Bronchial epithelial cell (primary cell): ENCODE measurements around the gene ARHGAP25. TPM values are rescaled to one million over a fixed set of nuclear protein-coding genes. Genes with fewer than 3 reads are reported as not detected.

Source experiments
- DNase-seq: peaks from one replicate; pipeline ENCODE4 v3.0.0-alpha.2; 2010; ENCODE audit warnings: low read depth
- FAIRE-seq: peaks from 2 replicates; lab custom pipeline; 2011; peaks lifted over from hg19 to GRCh38; lab: Jason Lieb, UNC
- H3K27me3 ChIP-seq: 2 replicates; pipeline ENCODE4 v1.5.1; 2011; ENCODE audit warnings: low read length; ENCODE audit not compliant: control insufficient read depth, insufficient read depth
- H3K36me3 ChIP-seq: 2 replicates; pipeline ENCODE4 v1.5.1; 2011; ENCODE audit warnings: low read length; ENCODE audit not compliant: control insufficient read depth, insufficient read depth
- H3K4me3 ChIP-seq: 2 replicates; pipeline ENCODE4 v1.5.1; 2011; ENCODE audit warnings: mild to moderate bottlenecking, low read depth, low read length, control low read depth
- total RNA-seq: library from RNA; depleted of rRNA; stranded (reverse); fragments of >200 nt; gene quantifications from 2 replicates; pipeline ENCODE4 v1.2.1, GENCODE V29; 2014
- TF ChIP-seq, protein P1 (sequence below): IDR thresholded peaks from 2 replicates; pipeline ENCODE4 v1.5.1; 2011; ENCODE audit warnings: mild to moderate bottlenecking, moderate library complexity, low read length, control low read depth, inconsistent platforms; ENCODE audit not compliant: insufficient read depth, severe bottlenecking

Gene ARHGAP25
- total RNA-seq, 1 donor from 2014 or later: 0.79 TPM

DNA sequence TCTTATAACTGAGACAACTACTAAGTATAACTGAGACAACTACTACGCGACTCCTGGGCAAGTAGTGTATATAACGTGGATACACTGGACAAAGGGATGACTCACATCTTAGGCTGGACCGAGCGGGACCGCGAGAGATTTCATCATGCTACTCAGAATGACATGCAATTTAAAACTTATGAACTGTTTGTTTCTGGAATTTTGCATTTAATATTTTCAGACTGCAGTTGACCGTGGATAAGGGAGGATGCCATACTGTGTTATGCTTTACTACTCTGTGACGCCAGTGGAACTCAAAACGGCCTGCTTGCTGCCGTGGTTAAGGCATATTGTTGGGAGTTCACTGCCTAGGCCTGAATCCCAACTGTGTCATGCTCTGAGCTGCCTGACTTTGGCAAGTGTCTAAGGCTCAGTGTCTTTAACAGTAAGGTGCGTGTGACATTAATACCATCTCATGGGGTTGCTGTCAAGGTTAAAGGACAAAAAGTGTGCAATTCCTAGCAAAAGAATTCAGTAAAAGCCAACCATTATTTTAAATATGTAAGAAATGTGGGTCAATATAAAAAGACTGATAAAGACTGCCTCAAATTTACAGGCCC lies 72.0 kb downstream of the ARHGAP25 start:
- FAIRE-seq: no peak
- TF ChIP-seq, protein P1, sequence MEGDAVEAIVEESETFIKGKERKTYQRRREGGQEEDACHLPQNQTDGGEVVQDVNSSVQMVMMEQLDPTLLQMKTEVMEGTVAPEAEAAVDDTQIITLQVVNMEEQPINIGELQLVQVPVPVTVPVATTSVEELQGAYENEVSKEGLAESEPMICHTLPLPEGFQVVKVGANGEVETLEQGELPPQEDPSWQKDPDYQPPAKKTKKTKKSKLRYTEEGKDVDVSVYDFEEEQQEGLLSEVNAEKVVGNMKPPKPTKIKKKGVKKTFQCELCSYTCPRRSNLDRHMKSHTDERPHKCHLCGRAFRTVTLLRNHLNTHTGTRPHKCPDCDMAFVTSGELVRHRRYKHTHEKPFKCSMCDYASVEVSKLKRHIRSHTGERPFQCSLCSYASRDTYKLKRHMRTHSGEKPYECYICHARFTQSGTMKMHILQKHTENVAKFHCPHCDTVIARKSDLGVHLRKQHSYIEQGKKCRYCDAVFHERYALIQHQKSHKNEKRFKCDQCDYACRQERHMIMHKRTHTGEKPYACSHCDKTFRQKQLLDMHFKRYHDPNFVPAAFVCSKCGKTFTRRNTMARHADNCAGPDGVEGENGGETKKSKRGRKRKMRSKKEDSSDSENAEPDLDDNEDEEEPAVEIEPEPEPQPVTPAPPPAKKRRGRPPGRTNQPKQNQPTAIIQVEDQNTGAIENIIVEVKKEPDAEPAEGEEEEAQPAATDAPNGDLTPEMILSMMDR: no peak
- Histone ChIP-seq H3K27me3 (no peaks in the 10 kb centered on the region), H3K36me3 (no peaks in the 10 kb centered on the region), H3K4me3 (no peak overlapping the region)
- DNase-seq: peak; percentile 78

- Histone ChIP-seq H3K27me3 (no peaks in the 10 kb centered on the region), H3K36me3 (no peaks in the 10 kb centered on the region), H3K4me3 (no peak overlapping the region)
- FAIRE-seq (no peak), DNase-seq (peak; percentile 96)
- TF ChIP-seq, protein P1: no peak
Observed at GRCh38 chr2:68807821-68808266, 73.2 kb downstream of the ARHGAP25 start.

- DNase-seq (peak; percentile 84), FAIRE-seq (no peak)
- TF ChIP-seq, protein P1: no peak
- no peak overlapping the region for H3K4me3 ChIP-seq
- no peaks in the 10 kb centered on the region for H3K36me3 ChIP-seq
- H3K27me3 ChIP-seq: no peaks in the 10 kb centered on the region
Observed at GRCh38 chr2:68809324-68810240, 75.0 kb downstream of the ARHGAP25 start.

DNA sequence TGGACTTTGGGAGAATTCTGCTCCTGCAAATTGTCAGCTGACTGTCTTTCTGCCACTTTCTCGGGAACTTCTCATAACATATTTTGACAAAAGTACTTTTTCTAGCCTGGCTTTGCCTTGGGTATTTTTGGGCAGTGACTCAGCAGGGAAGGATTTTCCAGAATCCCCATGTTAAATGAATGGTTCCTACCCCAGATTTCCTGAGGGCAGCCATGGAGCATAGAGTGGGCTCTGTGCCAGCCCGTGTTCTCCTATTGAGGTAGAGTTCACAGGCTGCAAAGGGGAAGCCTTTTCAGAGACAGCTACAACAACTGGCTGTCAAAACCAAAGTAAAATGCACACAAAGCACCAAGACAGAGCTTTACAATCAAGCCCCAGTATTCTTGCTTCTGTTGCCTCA lies 76.8 kb downstream of the ARHGAP25 start:
- TF ChIP-seq, protein P1: no peak
- Histone ChIP-seq H3K27me3 (no peaks in the 10 kb centered on the region), H3K36me3 (no peaks in the 10 kb centered on the region), H3K4me3 (no peak overlapping the region)
- FAIRE-seq: no peak
- no peak for DNase-seq

DNA sequence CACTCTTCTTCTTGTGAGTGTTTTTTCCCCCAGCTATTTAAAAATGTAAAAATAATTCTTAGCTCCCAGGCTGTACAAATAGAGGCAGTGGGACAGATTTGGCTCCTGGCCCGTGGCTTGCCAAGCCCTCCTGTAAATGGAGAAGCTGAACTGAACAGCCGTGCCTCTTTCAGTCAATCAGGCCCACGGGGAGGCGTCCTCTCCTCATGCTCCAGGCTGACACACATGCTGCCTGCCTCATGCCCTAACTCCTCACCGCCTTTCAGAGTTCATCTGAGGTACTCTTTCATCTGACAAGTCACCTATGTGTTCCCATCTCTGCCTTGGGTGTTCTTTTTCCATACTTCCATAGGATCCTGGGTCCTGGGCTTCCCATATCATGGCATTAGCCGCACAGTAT lies 77.6 kb downstream of the ARHGAP25 start:
- no peak overlapping the region for H3K4me3 ChIP-seq
- no peaks in the 10 kb centered on the region for H3K27me3 ChIP-seq
- FAIRE-seq: no peak
- TF ChIP-seq, protein P1: no peak
- no peak for DNase-seq
- H3K36me3 ChIP-seq: no peaks in the 10 kb centered on the region
